PC-9 (cell line): Measurements from ENCODE around the gene PHACTR1.

Experiments used
- CTCF ChIP-seq: fragments of 200-600 bp; sonication (generic); conservative IDR thresholded peaks from 2 replicates; pipeline ENCODE4 v1.6.1; 2017; ENCODE audit warnings: mixed run types, antibody characterized with exemption, mild to moderate bottlenecking, moderate library complexity
- EZH2 ChIP-seq: fragments of 200-600 bp; sonication (generic); IDR thresholded peaks from 2 replicates; pipeline ENCODE4 v1.8.0; 2017; ENCODE audit warnings: antibody characterized with exemption, low read depth

- TF ChIP-seq CTCF, result no peak
- TF ChIP-seq EZH2, result no peak
Observed at GRCh38 chr6:13004601-13005000, 288.0 kb downstream of the PHACTR1 start.
